Measurements from ENCODE around the gene CAPN10.

DNA sequence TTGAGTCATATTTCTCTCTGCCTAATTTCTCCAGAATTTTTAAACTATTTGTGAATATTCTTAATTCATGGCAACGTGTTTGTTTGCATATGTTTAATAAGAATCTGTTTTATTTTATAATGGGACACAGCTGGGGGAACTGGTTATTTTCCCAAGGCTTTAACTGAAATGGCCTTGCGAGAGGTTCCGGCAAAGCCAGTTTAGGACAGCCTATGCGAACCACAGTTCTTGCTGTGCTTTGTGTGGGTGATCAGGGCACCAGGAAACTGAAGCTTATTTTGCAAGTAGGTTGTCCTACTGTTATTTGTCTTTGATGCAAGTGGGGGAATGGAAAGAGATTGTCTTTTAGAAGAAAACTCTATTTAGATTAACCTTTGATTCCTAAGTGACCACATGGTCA is 35.2 kb upstream of the CAPN10 start:
- TF ChIP-seq, protein P1, sequence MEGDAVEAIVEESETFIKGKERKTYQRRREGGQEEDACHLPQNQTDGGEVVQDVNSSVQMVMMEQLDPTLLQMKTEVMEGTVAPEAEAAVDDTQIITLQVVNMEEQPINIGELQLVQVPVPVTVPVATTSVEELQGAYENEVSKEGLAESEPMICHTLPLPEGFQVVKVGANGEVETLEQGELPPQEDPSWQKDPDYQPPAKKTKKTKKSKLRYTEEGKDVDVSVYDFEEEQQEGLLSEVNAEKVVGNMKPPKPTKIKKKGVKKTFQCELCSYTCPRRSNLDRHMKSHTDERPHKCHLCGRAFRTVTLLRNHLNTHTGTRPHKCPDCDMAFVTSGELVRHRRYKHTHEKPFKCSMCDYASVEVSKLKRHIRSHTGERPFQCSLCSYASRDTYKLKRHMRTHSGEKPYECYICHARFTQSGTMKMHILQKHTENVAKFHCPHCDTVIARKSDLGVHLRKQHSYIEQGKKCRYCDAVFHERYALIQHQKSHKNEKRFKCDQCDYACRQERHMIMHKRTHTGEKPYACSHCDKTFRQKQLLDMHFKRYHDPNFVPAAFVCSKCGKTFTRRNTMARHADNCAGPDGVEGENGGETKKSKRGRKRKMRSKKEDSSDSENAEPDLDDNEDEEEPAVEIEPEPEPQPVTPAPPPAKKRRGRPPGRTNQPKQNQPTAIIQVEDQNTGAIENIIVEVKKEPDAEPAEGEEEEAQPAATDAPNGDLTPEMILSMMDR (IDR thresholded peaks at IDR 0.05) = no peak
- no peak for TF ChIP-seq POLR2A (IDR thresholded peaks at IDR 0.05)
